Stimulated activated CD4-positive, alpha-beta T cell treated with anti-CD3 and anti-CD28 coated beads, Interleukin-4, amount 100 ng/mL, for 1 hour (primary cell): ENCODE measurements around the gene PYM1.
"Not testable (repeated sequence)": the region's sequence is repeated elsewhere in the genome, so short reads cannot be mapped to it uniquely, and the experiment has no call there.

Experiments
- DNase-seq: peaks from one replicate; pipeline ENCODE4 v3.0.0-alpha.2; 2020

Gene PYM1

DNA sequence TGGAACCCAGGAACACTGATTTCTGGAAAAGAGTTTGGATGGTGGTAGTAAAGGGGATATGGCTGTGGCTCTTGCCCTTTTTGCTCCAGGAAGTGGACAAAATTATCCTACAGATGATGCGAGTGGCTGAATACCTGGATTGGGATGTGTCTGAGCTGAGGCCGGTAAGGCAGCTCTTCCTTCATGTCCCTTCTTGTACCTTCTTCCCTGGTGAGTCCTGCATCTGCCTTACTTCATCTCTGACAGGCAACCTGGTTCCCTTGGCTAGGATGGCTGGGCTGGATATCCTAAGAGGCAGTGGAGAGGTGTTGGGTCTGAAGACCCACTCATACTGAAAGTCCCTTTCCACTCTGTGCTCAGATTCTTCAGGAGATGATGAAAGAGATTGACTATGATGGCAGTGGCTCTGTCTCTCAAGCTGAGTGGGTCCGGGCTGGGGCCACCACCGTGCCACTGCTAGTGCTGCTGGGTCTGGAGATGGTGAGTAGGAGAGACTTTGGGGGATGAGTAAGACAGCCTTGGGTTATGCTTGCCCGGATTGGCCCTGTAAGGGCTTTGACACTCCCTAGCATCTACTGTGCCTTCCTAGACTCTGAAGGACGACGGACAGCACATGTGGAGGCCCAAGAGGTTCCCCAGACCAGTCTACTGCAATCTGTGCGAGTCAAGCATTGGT lies 11.3 kb upstream of the PYM1 start:
- no peak for DNase-seq

GRCh38 chr12:55937981-55938380 lies 10.3 kb upstream of the PYM1 start:
- no peak for DNase-seq

DNA sequence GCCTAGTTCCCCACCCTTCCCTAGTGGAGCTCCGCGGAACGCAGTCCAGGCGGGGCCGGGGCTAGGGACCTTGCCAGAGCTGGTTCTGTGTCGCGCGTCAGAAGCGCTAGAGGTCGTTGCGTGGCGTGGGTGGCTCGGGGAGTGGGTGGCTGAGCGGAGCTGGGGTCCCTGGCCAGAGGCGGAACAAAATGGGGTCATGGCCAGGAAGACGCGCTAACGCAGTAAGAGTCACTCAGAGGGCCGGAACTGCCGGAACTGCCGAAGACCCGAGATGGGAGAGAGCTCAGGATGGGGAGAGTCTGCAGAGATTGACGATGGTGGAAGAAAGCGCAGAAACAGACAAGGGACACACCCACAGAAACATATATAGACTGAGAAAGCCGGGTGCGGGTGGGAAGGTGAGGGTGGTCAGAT lies 8.1 kb upstream of the PYM1 start:
- peak; percentile 51 for DNase-seq

DNA sequence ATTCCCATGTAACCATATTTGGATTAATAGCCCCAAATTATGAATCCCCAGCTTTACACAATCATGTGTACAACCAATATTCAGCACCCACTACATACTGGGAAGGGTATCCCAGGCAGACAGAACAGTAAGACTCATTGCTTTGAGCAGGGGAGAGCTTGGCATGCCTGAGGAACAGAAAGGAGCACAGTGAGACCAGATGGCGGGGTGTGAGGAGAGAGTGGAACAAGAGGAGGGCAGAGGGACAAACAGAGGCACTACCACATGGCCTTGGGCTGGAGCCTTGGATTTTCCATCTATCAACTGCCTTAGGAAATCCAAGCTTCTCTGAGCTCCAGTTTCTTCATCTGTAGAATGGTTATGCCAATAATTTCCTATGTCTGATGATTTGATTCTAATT lies 7.1 kb upstream of the PYM1 start:
- no peak for DNase-seq

GRCh38 chr12:55933799-55934742 lies 6.4 kb upstream of the PYM1 start:
- no peak for DNase-seq

DNA sequence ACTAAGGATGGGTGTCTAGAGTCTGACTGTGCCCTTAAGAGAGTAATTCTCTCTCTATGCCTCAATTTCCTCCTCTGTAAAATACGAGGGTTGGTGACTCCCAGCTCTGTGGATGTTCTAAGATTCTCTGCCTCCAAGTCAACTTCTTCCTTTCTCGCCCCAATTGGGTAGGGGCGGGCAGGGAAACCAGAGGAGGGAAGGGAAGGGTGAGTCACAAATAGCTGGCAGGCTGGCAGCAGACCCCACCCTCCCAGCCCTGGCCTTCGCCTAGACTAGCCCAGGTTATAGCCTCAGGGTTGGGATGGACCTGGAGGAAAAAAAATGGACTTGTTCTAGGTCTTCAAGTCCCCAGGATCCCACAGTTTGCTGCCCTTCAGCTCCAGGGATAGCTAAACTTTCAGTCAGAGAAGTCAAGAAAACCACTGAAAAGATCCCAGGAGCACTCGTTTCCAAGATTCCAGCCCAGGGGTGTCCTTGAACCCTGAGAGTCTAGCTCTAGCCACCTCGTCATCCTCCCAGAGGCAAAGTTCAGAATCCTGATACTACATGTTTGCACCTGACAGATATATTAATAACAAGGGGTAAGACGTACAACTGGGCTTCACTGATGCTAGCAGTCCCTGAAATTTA lies 5.6 kb upstream of the PYM1 start:
- no peak for DNase-seq

DNA sequence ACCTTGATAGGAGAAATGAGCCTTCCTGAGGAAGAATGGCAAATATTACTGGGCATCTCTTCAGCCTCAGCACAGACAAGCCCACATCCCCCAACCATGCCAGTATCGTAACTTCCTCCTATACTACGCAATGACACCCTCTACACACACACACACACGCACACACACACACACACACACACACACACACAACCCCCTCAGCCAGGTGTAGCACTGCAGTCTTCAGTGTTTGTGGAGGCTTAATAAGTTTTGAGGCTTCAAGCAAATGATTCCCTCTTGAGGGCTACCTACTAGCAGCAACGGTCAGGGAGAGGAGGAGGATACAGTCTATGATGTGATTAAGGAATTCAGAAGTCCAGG lies 4.8 kb upstream of the PYM1 start:
- DNase-seq = peak; percentile 48

DNA sequence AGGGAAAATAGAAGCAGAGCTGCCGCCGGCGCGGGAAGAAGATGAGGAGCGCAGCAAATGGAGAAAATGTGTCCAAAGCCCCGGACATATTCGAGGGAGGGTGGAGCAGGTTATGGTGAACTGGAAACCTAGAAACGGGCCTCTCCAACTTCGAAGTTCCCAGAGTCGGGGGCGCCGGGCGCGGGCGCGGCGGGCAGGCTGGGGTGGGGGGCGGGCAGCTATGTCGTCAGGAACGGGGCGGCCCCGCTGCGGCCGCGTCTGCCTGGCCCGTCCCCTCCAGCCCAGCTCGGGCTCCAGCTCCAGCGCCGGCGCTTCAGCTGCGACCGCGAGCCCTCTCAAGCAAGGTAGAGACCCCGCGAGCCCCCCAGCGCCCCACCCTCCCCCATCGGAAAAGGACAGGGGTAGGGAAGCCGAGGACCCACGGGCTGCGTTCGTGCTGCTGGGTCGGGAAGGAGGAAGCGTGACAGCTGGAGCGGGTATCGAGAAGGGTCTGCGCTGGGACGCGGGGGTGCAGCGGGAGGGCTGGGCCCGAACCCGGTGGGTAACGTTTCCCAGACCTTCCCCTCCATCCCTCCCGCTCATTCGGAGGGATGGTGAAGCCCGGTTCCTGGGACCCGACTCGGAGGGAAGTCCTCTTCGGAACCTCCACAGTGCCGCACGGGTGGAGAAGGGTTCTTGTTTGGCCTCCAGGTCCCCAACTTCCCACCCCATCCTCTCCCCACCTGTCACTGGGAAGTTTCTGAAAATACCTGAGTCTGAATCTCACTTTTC lies 4.3 kb upstream of the PYM1 start:
- DNase-seq = peak; percentile 37

- no peak for DNase-seq
Measured at GRCh38 chr12:55931317-55931779, 3.7 kb upstream of the PYM1 start.

GRCh38 chr12:55930771-55931316 lies 3.1 kb upstream of the PYM1 start, which contains the start of gene DGKA:
DGKA (plus strand) TSS chr12:55931162; CDS start chr12:55936504, 5,342 bp downstream.
- DNase-seq = peak; percentile 78

- peak; percentile 81 for DNase-seq
Measured at GRCh38 chr12:55929306-55929791, 1.7 kb upstream of the PYM1 start.

- DNase-seq = peak; percentile 85
Measured at GRCh38 chr12:55926738-55927587, 731 bp downstream of the PYM1 start.

GRCh38 chr12:55925870-55926737 lies 1.6 kb downstream of the PYM1 start:
- DNase-seq = no peak

DNA sequence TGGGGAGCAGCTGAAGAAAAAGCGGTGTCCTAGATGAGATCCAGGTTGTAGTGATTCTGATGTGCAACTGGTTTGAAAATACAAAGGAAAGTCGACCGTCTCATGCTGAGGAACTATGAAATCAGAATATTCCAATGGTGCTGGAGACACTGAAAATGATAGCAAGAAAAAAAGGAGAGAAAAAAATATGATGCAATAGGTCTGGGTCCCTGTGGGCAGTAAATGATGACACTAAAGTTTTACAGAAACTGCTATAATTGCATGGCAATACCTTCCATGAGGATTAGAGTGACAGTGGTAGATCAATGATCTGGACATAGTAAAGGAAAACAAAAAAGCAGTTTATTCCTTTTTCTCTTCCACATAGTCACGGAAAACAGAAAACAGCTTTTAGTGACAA lies 2.3 kb downstream of the PYM1 start:
- DNase-seq = no peak

DNA sequence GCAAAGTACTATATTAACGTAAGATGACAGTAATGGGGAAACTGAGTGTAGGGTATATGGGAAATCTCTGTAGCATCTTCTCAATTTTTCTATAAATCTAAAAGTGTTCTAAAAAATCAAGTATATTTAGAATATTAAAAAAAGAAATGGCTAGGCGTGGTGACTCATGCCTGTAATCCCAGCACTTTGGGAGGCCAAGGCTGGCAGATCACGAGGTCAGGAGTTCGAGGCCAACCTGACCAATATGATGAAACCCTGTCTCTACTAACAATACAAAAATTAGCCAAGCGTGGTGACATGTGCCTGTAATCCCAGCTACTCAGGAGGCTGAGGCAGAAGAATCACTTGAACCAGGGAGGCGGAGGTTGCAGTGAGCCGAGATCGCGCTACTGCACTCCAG lies 4.0 kb downstream of the PYM1 start:
- DNase-seq = not testable (repeated sequence)

GRCh38 chr12:55922126-55922525 lies 5.6 kb downstream of the PYM1 start:
- no peak for DNase-seq

DNA sequence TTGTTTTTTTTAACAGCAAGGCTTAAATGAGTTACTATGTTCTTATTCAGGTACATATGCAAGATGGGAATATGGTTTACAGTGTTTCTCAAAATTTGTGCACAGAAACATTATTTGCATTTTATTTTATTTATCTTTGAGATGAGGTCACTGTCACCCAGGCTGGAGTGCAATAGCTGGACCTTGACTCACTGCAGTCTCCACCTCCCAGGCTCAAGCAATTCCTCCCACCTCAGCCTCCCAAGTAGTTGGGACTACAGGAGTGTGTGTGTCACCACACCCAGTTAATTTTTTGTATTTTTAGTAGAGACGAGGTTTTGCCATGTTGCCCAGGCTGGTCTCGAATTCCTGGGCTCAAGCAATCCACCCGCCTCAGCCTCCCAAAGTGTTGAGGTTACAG lies 8.7 kb downstream of the PYM1 start:
- DNase-seq = not testable (repeated sequence)

DNA sequence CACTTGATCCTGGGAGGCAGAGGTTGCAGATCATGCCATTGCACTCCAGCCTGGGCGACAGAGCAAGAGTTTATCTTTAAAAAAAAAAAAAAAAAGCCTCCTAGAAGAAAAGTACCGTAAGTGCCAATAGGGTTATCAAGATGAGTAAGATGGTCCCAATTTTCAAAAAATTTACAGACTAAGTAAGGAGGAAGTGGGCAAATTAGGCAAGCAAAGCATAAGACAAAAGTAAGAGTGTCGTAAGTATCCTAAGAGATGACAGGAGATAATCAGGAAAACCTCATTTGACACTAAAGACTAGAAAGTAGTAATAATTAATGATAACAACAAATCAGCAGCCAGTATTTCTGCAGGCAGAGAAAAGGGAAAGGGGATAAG lies 12.2 kb downstream of the PYM1 start:
- DNase-seq = no peak

- no peak for DNase-seq
Measured at GRCh38 chr12:55912908-55913307, 14.8 kb downstream of the PYM1 start.

GRCh38 chr12:55909513-55909884 lies 18.2 kb downstream of the PYM1 start:
- DNase-seq = no peak
